KMS-11 (cell line): ENCODE measurements around the gene ATP4B.

Experiments used
- H2AFZ ChIP-seq: fragments of 200-600 bp; sonication (generic); 2 replicates; pipeline ENCODE4 v1.6.1; 2016; ENCODE audit warnings: antibody characterized with exemption, mixed run types, low read depth
- H3K27ac ChIP-seq: fragments of 200-600 bp; sonication (generic); 2 replicates; pipeline ENCODE4 v1.6.1; 2016; ENCODE audit warnings: mild to moderate bottlenecking, mixed run types
- H3K27me3 ChIP-seq: fragments of 200-600 bp; sonication (generic); 2 replicates; pipeline ENCODE4 v1.6.1; 2017; ENCODE audit warnings: mild to moderate bottlenecking, low read depth, mixed run types, moderate library complexity; ENCODE audit not compliant: insufficient read depth
- H3K36me3 ChIP-seq: fragments of 200-600 bp; sonication (generic); 2 replicates; pipeline ENCODE4 v1.6.1; 2017; ENCODE audit warnings: mild to moderate bottlenecking, mixed run types; ENCODE audit not compliant: insufficient read depth
- H3K4me1 ChIP-seq: fragments of 200-600 bp; sonication (generic); 2 replicates; pipeline ENCODE4 v1.6.1; 2016; ENCODE audit warnings: mild to moderate bottlenecking, low read depth, mixed run types; ENCODE audit not compliant: poor library complexity, severe bottlenecking
- H3K4me2 ChIP-seq: fragments of 200-600 bp; sonication (generic); 2 replicates; pipeline ENCODE4 v1.7.0; 2016; ENCODE audit warnings: mild to moderate bottlenecking, mixed run types
- H3K4me3 ChIP-seq: fragments of 200-600 bp; sonication (generic); IDR thresholded peaks from 2 replicates; pipeline ENCODE4 v1.6.1; 2017; ENCODE audit warnings: low read depth, low read length, mixed read lengths; ENCODE audit not compliant: insufficient read depth
- H3K79me2 ChIP-seq: fragments of 200-600 bp; sonication (generic); 2 replicates; pipeline ENCODE4 v1.6.1; 2016; ENCODE audit warnings: low read depth, mixed run types; ENCODE audit not compliant: insufficient read depth
- H3K9ac ChIP-seq: fragments of 200-600 bp; sonication (generic); 2 replicates; pipeline ENCODE4 v1.6.1; 2016; ENCODE audit warnings: mild to moderate bottlenecking, mixed run types
- H4K20me1 ChIP-seq: fragments of 200-600 bp; sonication (generic); 2 replicates; pipeline ENCODE4 v1.6.1; 2016; ENCODE audit warnings: mild to moderate bottlenecking, mixed run types; ENCODE audit not compliant: insufficient read depth
- CTCF ChIP-seq: fragments of 200-600 bp; sonication (generic); conservative IDR thresholded peaks from 2 replicates; pipeline ENCODE4 v1.6.1; 2017; ENCODE audit warnings: low read depth, mild to moderate bottlenecking, antibody characterized with exemption, low read length, moderate library complexity, mixed read lengths

Gene ATP4B

GRCh38 chr13:113656831-113657671, 947 bp downstream of the ATP4B start:
- no peaks in the 10 kb centered on the region for H3K27me3 ChIP-seq
- H3K9ac ChIP-seq: no peak overlapping the region
- H3K79me2 ChIP-seq: no peaks in the 10 kb centered on the region
- H3K4me1 ChIP-seq: no peaks in the 10 kb centered on the region
- H3K27ac ChIP-seq: no peak overlapping the region
- H3K4me3 ChIP-seq: no peak overlapping the region
- no peak overlapping the region for H2AFZ ChIP-seq
- no peaks in the 10 kb centered on the region for H4K20me1 ChIP-seq
- no peak overlapping the region for H3K4me2 ChIP-seq
- H3K36me3 ChIP-seq: no peaks in the 10 kb centered on the region
- no peak for TF ChIP-seq CTCF

- no peaks in the 10 kb centered on the region for H3K4me1 ChIP-seq
- H3K79me2 ChIP-seq: no peaks in the 10 kb centered on the region
- no peak overlapping the region for H3K4me2 ChIP-seq
Measured at GRCh38 chr13:113656003-113656588, 1.9 kb downstream of the ATP4B start.

GRCh38 chr13:113655346-113656002, 2.5 kb downstream of the ATP4B start:
- H3K4me3 ChIP-seq: no peak overlapping the region
- no peaks in the 10 kb centered on the region for H3K27me3 ChIP-seq
- H3K79me2 ChIP-seq: no peaks in the 10 kb centered on the region
- no peak overlapping the region for H3K4me2 ChIP-seq
- H3K9ac ChIP-seq: no peak overlapping the region
- no peaks in the 10 kb centered on the region for H3K4me1 ChIP-seq
- TF ChIP-seq CTCF: no peak
- no peak overlapping the region for H3K27ac ChIP-seq
- H2AFZ ChIP-seq: no peak overlapping the region
- no peaks in the 10 kb centered on the region for H4K20me1 ChIP-seq
- no peaks in the 10 kb centered on the region for H3K36me3 ChIP-seq

More at GRCh38 chr13:113656003-113656588, 1.9 kb downstream of the ATP4B start:
- H3K27me3 ChIP-seq: no peaks in the 10 kb centered on the region
- H2AFZ ChIP-seq: no peak overlapping the region
- no peak for TF ChIP-seq CTCF
- no peaks in the 10 kb centered on the region for H4K20me1 ChIP-seq
- no peaks in the 10 kb centered on the region for H3K36me3 ChIP-seq
- H3K4me3 ChIP-seq: no peak overlapping the region
- no peak overlapping the region for H3K9ac ChIP-seq
- H3K27ac ChIP-seq: no peak overlapping the region

- no peak overlapping the region for H3K27ac ChIP-seq
- no peak overlapping the region for H3K9ac ChIP-seq
- H3K36me3 ChIP-seq: no peaks in the 10 kb centered on the region
- H3K4me1 ChIP-seq: no peaks in the 10 kb centered on the region
- no peaks in the 10 kb centered on the region for H4K20me1 ChIP-seq
- no peaks in the 10 kb centered on the region for H3K27me3 ChIP-seq
- H3K79me2 ChIP-seq: no peaks in the 10 kb centered on the region
- no peak overlapping the region for H2AFZ ChIP-seq
- H3K4me2 ChIP-seq: no peak overlapping the region
- no peak for TF ChIP-seq CTCF
- no peak overlapping the region for H3K4me3 ChIP-seq
Measured at GRCh38 chr13:113654591-113655345, 3.2 kb downstream of the ATP4B start.
